Activated T-cell treated with anti-CD3 and anti-CD28 coated beads for 48 hours (primary cell): ENCODE measurements around the gene DYTN.

Experiments used
- DNase-seq: peaks from one replicate; pipeline ENCODE4 v3.0.0-alpha.2; 2020; ENCODE audit warnings: low read depth

DYTN gene

DNA sequence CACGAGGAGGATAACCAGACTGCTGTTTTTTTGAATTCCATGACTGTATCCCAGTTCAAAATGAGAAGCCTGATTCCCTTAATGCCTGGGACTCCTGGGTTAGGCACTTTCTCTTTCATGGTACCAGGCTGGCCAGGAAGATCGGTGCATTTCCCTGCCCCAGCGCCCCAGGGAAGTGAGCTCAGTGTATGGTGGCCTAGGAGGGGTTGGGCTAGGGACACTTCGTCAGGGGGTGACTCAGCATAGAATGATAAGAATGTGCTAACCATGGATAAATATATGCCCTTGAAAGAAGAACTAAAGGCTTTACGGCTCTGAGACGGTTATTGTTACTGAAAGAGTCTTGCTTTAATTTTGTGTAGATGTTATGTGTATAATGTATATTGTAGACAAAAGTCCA lies 103.4 kb downstream of the DYTN start:
- no peak for DNase-seq

DNA sequence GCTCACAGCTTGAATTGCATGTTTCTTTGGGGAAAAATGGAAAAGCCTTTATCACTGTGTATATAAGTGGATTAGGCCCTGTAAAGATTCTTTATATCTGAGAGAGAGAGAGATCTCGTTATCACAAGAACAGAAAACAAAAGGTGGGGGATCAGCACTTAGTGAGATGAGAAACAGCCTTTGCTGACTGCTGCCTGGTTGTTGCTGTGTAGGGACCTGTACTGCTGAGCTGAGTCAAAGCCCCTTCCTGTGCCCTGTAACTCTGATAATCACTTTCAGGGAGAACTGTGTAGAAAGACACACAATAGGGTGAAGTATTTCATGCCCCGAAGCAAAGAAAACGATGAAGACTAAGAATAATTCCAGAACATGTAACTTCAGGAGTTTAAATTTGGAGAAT lies 106.5 kb downstream of the DYTN start:
- no peak for DNase-seq

- DNase-seq = no peak
These were observed 107.0 kb downstream of the DYTN start for GRCh38 chr2:206611191-206611590.

GRCh38 chr2:206610451-206610850 lies 107.7 kb downstream of the DYTN start:
- DNase-seq = no peak

DNA sequence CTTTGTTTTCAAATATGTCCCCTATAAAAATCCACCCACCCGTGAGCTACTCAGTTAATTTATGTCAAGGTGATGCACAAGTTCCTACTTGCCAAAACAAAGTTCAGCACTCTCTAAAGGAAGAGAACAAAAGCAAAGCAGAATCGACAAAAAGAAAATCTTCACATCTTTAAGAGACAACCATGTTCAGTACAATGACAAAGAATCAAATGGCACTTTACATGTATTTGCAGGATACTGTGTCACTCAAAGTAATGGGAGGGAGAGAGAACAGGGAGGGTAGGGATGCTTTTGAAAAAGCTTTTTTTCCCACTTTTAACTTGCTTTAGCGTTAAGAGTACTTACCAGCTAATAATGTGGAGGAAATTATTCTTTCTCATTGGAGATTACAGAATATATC lies 115.0 kb downstream of the DYTN start:
- no peak for DNase-seq
